Right atrium auricular region (tissue), 2 donors: Measurements from ENCODE around the gene HS1BP3. TPM values are rescaled to one million over a fixed set of nuclear protein-coding genes. Genes with fewer than 3 reads are reported as not detected.

Experiments used
- DNase-seq: peaks from one replicate; pipeline ENCODE4 v3.0.0-alpha.2; 2019; ENCODE audit warnings: low spot score
- H3K27ac ChIP-seq, 2 donors: fragments of 200-600 bp; sonication (generic); 1 replicate in 1 of 2; 2 replicates in 1 of 2; pipeline ENCODE4 v1.5.1; 2016 to 2019
- H3K27me3 ChIP-seq, 2 donors: fragments of 200-600 bp; sonication (generic); one replicate each; pipeline versions ENCODE4 v1.5.1 to v1.6.0; 2017 to 2019
- H3K36me3 ChIP-seq: fragments of 200-600 bp; sonication (generic); one replicate; pipeline ENCODE4 v1.5.1; 2016
- H3K4me1 ChIP-seq, 2 donors: fragments of 200-600 bp; sonication (generic); one replicate each; pipeline versions ENCODE4 v1.5.1 to v1.6.0; 2017 to 2019
- H3K4me3 ChIP-seq, 2 donors: fragments of 200-600 bp; sonication (generic); 1 replicate in 1 of 2; 2 replicates in 1 of 2; pipeline ENCODE4 v1.5.1; 2017 to 2019; ENCODE audit warnings: mild to moderate bottlenecking in 1 of 2, moderate library complexity in 1 of 2
- H3K9me3 ChIP-seq, 2 donors: fragments of 200-600 bp; sonication (generic); one replicate each; pipeline ENCODE4 v1.5.1; 2019
- total RNA-seq, 2 donors: library from RNA; depleted of rRNA; stranded (reverse); fragments of >200 nt; gene quantifications; one replicate each; pipeline ENCODE4 v1.1.0, GENCODE V29; 2016
- TF ChIP-seq, protein P1 (sequence below), 2 donors: fragments of 200-600 bp; sonication (generic); IDR thresholded peaks; one replicate each; pipeline ENCODE4 v1.5.1; 2019; ENCODE audit warnings: antibody characterized with exemption in 2 of 2

HS1BP3 gene
- total RNA-seq, 2 donors from 2014 or later, result 19.5 to 26.0 TPM

DNA sequence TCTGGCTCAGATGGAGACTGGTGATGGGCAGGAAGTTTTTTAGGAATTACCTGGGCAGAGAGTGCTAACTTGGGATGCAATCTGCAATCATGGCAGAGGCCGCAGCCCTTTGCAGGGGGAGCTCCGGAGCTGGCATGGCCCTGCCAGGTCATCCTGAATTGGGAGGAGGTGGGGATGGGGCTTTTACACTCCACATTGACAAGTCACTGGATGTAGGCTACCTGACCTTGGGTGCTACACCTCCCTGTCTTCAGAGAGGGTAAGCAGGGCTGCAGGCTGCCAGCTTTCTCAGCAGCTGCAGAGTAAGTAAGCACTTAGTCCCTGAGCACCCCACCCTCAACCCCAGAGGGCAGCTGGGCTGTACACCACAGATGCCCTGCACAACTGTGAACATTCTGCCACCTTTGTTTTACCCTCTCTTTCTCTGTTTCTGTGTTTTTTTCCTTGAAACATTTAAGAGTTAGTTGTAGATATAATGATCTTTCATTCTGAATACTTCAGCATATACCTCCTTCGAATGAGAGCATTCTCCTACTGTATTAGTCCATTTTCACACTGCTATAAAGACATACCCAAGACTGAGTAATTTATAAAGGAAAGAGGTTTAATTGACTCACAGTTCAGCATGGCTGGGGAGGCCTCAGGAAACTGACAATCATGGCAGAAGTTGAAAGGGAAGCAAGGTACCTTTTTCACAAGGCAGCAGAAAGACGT lies 6.8 kb upstream of the HS1BP3 start:
- TF ChIP-seq, protein P1, sequence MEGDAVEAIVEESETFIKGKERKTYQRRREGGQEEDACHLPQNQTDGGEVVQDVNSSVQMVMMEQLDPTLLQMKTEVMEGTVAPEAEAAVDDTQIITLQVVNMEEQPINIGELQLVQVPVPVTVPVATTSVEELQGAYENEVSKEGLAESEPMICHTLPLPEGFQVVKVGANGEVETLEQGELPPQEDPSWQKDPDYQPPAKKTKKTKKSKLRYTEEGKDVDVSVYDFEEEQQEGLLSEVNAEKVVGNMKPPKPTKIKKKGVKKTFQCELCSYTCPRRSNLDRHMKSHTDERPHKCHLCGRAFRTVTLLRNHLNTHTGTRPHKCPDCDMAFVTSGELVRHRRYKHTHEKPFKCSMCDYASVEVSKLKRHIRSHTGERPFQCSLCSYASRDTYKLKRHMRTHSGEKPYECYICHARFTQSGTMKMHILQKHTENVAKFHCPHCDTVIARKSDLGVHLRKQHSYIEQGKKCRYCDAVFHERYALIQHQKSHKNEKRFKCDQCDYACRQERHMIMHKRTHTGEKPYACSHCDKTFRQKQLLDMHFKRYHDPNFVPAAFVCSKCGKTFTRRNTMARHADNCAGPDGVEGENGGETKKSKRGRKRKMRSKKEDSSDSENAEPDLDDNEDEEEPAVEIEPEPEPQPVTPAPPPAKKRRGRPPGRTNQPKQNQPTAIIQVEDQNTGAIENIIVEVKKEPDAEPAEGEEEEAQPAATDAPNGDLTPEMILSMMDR (IDR thresholded peaks at IDR 0.05), result no peak
- no peak for DNase-seq
- H3K9me3 ChIP-seq, result no peaks in the 10 kb centered on the region
- H3K36me3 ChIP-seq, result no peaks in the 10 kb centered on the region
- H3K27me3 ChIP-seq, result no peaks in the 10 kb centered on the region
- H3K4me3 ChIP-seq, result no peak overlapping the region
- no peak overlapping the region for H3K27ac ChIP-seq
- H3K4me1 ChIP-seq, result peaks cover 0 to 5% of the 10 kb centered on the region in 2 donors

DNA sequence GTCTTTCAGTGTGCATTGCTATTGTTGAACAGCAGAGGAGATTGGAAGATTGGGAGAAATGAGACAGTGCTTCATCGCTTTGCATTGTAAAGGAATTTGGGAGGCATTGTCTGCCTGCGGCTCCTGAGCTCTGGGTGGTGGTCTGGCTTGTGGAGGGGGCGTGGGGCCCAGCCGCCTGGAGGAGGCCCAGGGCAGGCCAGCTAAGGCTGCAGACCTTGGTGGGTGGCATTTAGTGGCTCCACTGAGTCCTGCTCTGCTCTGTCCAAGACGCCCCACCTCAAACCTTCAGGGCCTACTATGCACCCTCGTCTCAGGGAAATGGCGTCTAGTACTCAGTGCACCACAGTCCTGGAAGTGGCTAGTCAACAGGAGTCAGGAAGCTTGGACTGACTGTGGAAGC lies 5.7 kb upstream of the HS1BP3 start:
- Histone ChIP-seq H3K4me1 (peaks cover 0 to 7% of the 10 kb centered on the region in 2 donors), H3K9me3 (no peaks in the 10 kb centered on the region), H3K27ac (no peak overlapping the region), H3K36me3 (no peaks in the 10 kb centered on the region), H3K4me3 (no peak overlapping the region), H3K27me3 (no peaks in the 10 kb centered on the region)
- no peak for DNase-seq
- TF ChIP-seq, protein P1 (IDR thresholded peaks at IDR 0.05), result no peak

DNA sequence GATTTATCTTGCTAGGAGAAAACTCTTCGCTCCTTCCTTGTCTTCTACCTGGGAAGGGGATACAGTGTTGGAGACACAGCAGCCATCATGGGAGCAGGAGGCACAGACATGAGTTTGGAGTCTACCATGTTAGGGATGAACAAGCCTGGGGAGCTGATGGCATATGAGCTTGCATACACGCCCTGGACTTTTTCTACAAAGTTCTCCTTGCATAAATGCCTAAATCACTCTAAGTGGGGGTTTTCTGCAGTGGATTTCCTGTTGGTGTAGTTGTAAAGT lies 3.6 kb upstream of the HS1BP3 start:
- no peaks in the 10 kb centered on the region for H3K36me3 ChIP-seq
- DNase-seq, result no peak
- H3K27ac ChIP-seq, result no peak overlapping the region
- no peaks in the 10 kb centered on the region for H3K27me3 ChIP-seq
- H3K9me3 ChIP-seq, result no peaks in the 10 kb centered on the region
- TF ChIP-seq, protein P1 (IDR thresholded peaks at IDR 0.05), result no peak
- peaks cover 0 to 18% of the 10 kb centered on the region in 2 donors for H3K4me1 ChIP-seq
- H3K4me3 ChIP-seq, result no peak overlapping the region

DNA sequence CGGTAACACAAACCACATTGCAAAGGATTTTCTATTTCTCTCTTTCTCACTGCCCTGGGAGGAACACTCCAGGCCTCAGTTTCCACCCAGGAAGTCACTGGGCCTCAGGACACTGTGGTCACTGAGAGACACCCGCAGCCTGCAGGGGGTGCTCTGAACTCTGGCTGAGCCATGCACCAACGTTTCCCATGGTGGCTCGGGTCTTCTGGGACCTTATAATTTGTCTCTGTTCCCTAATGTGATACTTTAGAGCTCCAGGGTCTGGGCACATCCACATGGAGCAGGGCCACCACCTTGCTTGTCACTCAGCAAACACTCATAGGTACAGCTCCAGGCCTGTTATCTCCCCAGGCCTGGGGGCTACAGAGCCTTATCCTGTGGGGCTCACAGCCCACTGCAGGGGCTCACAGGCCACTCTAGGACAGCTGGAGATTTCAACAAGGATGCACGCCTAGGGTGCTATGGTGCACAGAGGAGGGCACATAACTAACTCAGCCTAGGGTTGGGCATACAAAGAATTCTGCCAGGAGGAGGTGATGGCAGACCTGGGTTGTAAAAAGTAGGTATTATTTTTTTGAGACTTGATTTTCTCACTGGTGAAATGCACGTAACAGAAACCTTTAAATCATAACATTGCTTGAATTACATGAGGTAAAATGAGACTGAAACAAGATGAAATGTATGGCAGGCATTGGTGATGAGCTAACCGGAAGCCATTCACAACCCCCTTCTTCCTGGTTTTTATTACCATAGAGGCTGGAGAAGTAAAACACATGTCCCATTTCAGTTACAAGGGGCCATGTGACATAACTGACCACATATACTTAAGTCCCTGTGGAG lies 3.0 kb upstream of the HS1BP3 start:
- Histone ChIP-seq H3K9me3 (no peaks in the 10 kb centered on the region), H3K27ac (no peak overlapping the region), H3K36me3 (no peaks in the 10 kb centered on the region), H3K27me3 (no peaks in the 10 kb centered on the region), H3K4me1 (peaks cover 0 to 24% of the 10 kb centered on the region in 2 donors), H3K4me3 (no peak overlapping the region)
- TF ChIP-seq, protein P1 (IDR thresholded peaks at IDR 0.05), result no peak
- no peak for DNase-seq

DNA sequence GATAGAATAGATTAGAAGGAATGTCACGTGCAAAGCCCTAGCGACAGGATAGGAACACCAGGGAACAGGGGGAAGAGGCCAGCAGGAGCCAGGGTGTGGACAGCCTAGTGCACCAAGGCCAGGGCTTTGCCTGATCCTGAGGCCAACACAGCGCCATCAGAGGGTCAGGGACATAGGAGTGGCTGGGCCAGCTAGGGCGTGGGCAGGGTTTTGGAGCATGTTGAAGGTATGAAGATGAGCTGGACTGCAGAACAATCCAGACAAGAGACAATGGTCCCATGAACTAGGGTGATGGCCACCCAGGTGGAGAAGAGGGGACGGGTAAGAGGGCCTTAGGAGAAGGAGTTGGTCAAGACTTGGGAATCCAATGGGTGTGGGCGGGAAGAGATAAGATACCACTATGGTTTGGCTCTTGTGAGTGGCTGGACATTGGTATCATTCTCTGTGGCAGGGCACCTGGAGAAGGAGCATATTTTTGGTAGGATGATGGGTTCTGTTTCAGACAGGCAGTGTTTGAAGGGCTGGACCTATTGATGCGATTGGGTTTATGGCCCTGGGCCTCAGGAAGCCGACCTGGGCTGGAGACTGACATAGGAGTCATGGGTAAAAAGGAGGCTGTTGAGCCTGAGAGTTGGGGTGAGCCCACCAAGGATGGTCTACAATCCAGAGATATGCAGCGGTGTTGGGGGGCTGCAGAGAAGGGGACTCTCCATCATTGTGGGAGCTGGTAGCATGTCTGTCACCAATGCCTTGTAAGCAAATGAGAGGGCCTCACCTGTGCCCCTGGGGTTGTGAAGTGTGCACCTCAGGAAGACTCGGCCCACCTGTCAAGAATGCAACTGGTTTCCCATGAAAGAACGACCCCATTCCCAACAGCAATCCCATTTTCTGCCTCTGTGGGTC lies 2.0 kb upstream of the HS1BP3 start:
- DNase-seq, result no peak
- no peak overlapping the region for H3K27ac ChIP-seq
- no peak overlapping the region for H3K4me3 ChIP-seq
- H3K4me1 ChIP-seq, result peaks cover 0 to 34% of the 10 kb centered on the region in 2 donors
- TF ChIP-seq, protein P1 (IDR thresholded peaks at IDR 0.05), result no peak
- H3K9me3 ChIP-seq, result no peaks in the 10 kb centered on the region
- no peaks in the 10 kb centered on the region for H3K36me3 ChIP-seq
- no peaks in the 10 kb centered on the region for H3K27me3 ChIP-seq
